DOHH2 (cell line): ENCODE results near the gene TRIM41.

ENCODE experiments used
- H3F3A ChIP-seq: fragments of 200-600 bp; sonication (generic), shearing (Covaris generic); 2 replicates; pipeline ENCODE4 v1.6.0; 2016; ENCODE audit warnings: antibody characterized with exemption, mild to moderate bottlenecking; ENCODE audit not compliant: control insufficient read depth, insufficient read depth
- H3K27ac ChIP-seq: fragments of 200-600 bp; sonication (generic); 2 replicates; pipeline ENCODE4 v1.5.1; 2014; ENCODE audit warnings: low read depth, mild to moderate bottlenecking, low read length, moderate library complexity
- H3K27me3 ChIP-seq: fragments of 200-600 bp; sonication (generic); 2 replicates; pipeline ENCODE4 v1.6.1; 2014; ENCODE audit warnings: mild to moderate bottlenecking, low read length, mixed read lengths; ENCODE audit not compliant: control insufficient read depth
- H3K36me3 ChIP-seq: fragments of 200-600 bp; sonication (generic); 2 replicates; pipeline ENCODE4 v1.6.1; 2014; ENCODE audit warnings: mild to moderate bottlenecking, low read length, moderate library complexity, mixed read lengths; ENCODE audit not compliant: control insufficient read depth
- H3K4me1 ChIP-seq: fragments of 200-600 bp; sonication (generic); 2 replicates; pipeline ENCODE4 v1.6.1; 2014; ENCODE audit warnings: mild to moderate bottlenecking, low read length, mixed read lengths; ENCODE audit not compliant: control insufficient read depth
- H3K4me2 ChIP-seq: fragments of 200-600 bp; sonication (generic); 2 replicates; pipeline ENCODE4 v1.6.0; 2014; ENCODE audit warnings: mild to moderate bottlenecking, low read length, moderate library complexity
- H3K4me3 ChIP-seq: fragments of 200-600 bp; sonication (generic); 2 replicates; pipeline ENCODE4 v1.5.1; 2014; ENCODE audit warnings: mild to moderate bottlenecking, low read length, mixed read lengths
- H3K79me2 ChIP-seq: fragments of 200-600 bp; sonication (generic); 2 replicates; pipeline ENCODE4 v1.6.1; 2014; ENCODE audit warnings: mild to moderate bottlenecking, low read length, mixed read lengths; ENCODE audit not compliant: control insufficient read depth
- H3K9me2 ChIP-seq: fragments of 200-600 bp; sonication (generic); replicated peaks from 2 replicates; pipeline ENCODE4 v1.6.1; 2014; ENCODE audit warnings: mild to moderate bottlenecking, low read length, mixed read lengths; ENCODE audit not compliant: control insufficient read depth
- H3K9me3 ChIP-seq: fragments of 200-600 bp; sonication (generic); 2 replicates; pipeline ENCODE4 v1.6.1; 2014; ENCODE audit warnings: antibody characterized with exemption, low read length, mixed read lengths; ENCODE audit not compliant: control insufficient read depth, insufficient read depth
- H4K20me1 ChIP-seq: fragments of 200-600 bp; sonication (generic); 2 replicates; pipeline ENCODE4 v1.6.0; 2014; ENCODE audit warnings: low read depth, mild to moderate bottlenecking, antibody characterized with exemption, low read length, moderate library complexity; ENCODE audit not compliant: control insufficient read depth, insufficient read depth
- CTCF ChIP-seq: fragments of 200-600 bp; sonication (generic); IDR thresholded peaks from one replicate; pipeline ENCODE4 v1.5.1; 2014; ENCODE audit warnings: antibody characterized with exemption, mild to moderate bottlenecking, low read depth, low read length; ENCODE audit not compliant: poor library complexity, severe bottlenecking
- EZH2phosphoT487 ChIP-seq: fragments of 200-600 bp; sonication (generic); IDR thresholded peaks from 2 replicates; pipeline ENCODE4 v1.6.1; 2017; ENCODE audit warnings: borderline replicate concordance, mild to moderate bottlenecking, antibody characterized with exemption, low read length, moderate library complexity, mixed read lengths

Gene TRIM41

GRCh38 chr5:181219262-181220177 is 3.6 kb upstream of the TRIM41 start:
- H3K9me3 ChIP-seq, result no peaks in the 10 kb centered on the region
- no peaks in the 10 kb centered on the region for H3K9me2 ChIP-seq
- peaks cover 2% of the 10 kb centered on the region for H3K36me3 ChIP-seq
- no peak overlapping the region for H3K4me2 ChIP-seq
- peaks cover 44% of the 10 kb centered on the region for H3K4me1 ChIP-seq
- TF ChIP-seq EZH2phosphoT487, result no peak
- no peak for TF ChIP-seq CTCF
- H3K27me3 ChIP-seq, result no peaks in the 10 kb centered on the region
- peaks cover 10% of the 10 kb centered on the region for H3K79me2 ChIP-seq
- no peak overlapping the region for H3K4me3 ChIP-seq
- H4K20me1 ChIP-seq, result no peaks in the 10 kb centered on the region
- H3F3A ChIP-seq, result peaks cover 42% of the 10 kb centered on the region
- no peak overlapping the region for H3K27ac ChIP-seq

- no peaks in the 10 kb centered on the region for H3K9me2 ChIP-seq
- no peaks in the 10 kb centered on the region for H3K9me3 ChIP-seq
- TF ChIP-seq CTCF (no peak), EZH2phosphoT487 (no peak)
- H3K4me1 ChIP-seq, result peaks cover 50% of the 10 kb centered on the region
- H3K4me3 ChIP-seq, result no peak overlapping the region
- H3F3A ChIP-seq, result peaks cover 37% of the 10 kb centered on the region
- no peaks in the 10 kb centered on the region for H3K27me3 ChIP-seq
- H3K36me3 ChIP-seq, result peaks cover 8% of the 10 kb centered on the region
- no peak overlapping the region for H3K4me2 ChIP-seq
- H3K27ac ChIP-seq, result no peak overlapping the region
- H4K20me1 ChIP-seq, result no peaks in the 10 kb centered on the region
- peaks cover 16% of the 10 kb centered on the region for H3K79me2 ChIP-seq
Measured at GRCh38 chr5:181220178-181220515, 2.9 kb upstream of the TRIM41 start.

GRCh38 chr5:181221105-181221791 is 1.8 kb upstream of the TRIM41 start:
- TF ChIP-seq CTCF, result no peak
- TF ChIP-seq EZH2phosphoT487, result no peak
- Histone ChIP-seq H3K9me2 (no peaks in the 10 kb centered on the region), H3K4me3 (peak overlapping the region; percentile 88), H3F3A (peaks cover 37% of the 10 kb centered on the region), H3K4me1 (peaks cover 52% of the 10 kb centered on the region), H3K9me3 (no peaks in the 10 kb centered on the region), H3K36me3 (peaks cover 14% of the 10 kb centered on the region), H3K4me2 (peak overlapping the region; percentile 96), H3K27me3 (no peaks in the 10 kb centered on the region), H4K20me1 (no peaks in the 10 kb centered on the region), H3K27ac (peak overlapping the region; percentile 89), H3K79me2 (peaks cover 27% of the 10 kb centered on the region)
